Ramos (cell line): ENCODE measurements around the gene CCNY.

ENCODE experiments used
- in situ Hi-C: fragments of 300-500 bp; cut with MboI; formaldehyde crosslinking; loops from one replicate; pipeline ENCODE4 v1.14.3; 2022; ENCODE audit warnings: low sequenced_read_pairs; ENCODE audit not compliant: unreplicated experiment

Gene CCNY

GRCh38 chr10:35423505-35424306 lies 87.4 kb downstream of the CCNY start:
- in situ Hi-C loops: no loop called here

DNA sequence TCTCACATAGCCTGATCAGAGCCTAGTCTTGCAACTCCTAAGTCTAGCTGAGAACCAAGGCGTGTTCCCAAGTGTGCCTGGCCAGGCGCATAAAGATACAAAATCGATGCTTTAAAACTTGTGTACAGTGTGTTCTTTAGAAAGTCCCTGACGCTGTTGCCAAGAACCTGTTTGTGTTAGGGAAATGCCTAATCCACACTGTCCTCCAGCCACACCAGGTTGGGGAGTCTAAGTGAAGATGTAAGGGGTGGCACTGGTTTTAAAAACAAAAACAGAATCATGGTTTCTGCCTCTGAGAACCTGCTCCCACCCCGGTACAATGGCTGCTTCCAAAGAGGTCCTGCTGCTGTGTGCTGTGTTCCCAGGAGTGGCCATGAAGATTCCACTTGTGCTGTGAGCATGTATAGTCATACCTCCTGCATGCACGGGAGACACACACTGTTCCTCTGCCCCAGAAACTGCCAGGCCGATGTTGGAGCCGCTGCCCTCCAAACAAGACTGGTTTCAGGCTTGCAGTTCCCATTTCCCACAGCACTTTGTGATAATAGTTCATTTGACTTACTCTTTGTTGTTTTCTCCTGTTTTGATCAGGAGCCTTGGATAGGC lies 88.5 kb downstream of the CCNY start:
- in situ Hi-C loops: no loop called here

- in situ Hi-C loops: no loop called here
Observed at GRCh38 chr10:35425595-35425994, 89.3 kb downstream of the CCNY start.

GRCh38 chr10:35426657-35427056 lies 90.3 kb downstream of the CCNY start:
- in situ Hi-C loops: no loop called here

DNA sequence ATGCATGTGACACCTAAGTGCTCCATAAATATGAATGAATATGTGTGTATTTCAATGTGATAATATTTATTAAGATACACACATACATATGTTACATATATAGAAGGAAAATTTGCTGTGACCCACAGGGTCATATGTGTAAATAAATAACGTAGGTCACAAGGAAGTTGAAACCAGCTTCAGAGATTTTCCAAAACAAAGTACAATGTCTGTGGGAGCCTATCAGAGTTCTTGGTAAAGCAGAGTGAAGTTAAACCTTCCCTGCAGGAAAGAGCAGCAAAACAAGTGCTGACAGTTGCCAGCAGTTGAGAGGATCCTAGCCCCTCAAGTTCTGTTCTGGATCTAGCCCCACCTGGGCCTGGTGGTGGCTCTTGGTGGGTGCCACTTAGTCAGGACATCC lies 91.2 kb downstream of the CCNY start:
- in situ Hi-C loops: no loop called here

- in situ Hi-C loops: no loop called here
Observed at GRCh38 chr10:35428521-35428920, 92.2 kb downstream of the CCNY start.

- in situ Hi-C loops: no loop called here
Observed at GRCh38 chr10:35432781-35433338, 96.6 kb downstream of the CCNY start.

DNA sequence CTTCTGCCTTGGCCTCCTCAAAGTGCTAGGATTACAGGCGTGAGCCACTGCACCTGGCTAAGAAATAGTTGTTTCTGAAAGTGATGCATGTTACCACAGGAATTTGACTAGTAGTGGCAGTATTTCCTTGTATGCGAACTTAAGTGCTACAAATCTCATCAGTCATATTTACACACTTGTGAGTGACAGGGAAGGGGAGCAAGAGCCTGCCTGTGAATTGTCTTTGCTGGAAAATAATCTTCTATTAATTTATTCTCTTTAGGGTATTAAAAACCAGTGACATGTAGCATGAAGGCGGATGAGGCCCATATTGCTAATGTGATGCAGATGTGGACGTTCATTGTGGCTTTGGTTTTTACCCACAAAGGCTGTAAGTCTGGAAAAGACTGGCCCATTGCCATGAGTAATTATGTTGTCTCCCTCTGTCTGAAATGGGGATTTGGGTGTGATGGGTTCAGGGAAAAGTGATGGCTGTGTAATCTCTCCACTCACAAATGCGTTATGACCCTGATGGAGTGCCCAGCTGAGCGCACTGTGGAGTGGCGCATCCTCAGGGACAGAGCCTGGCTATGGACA lies 97.6 kb downstream of the CCNY start:
- in situ Hi-C loops: no loop called here

DNA sequence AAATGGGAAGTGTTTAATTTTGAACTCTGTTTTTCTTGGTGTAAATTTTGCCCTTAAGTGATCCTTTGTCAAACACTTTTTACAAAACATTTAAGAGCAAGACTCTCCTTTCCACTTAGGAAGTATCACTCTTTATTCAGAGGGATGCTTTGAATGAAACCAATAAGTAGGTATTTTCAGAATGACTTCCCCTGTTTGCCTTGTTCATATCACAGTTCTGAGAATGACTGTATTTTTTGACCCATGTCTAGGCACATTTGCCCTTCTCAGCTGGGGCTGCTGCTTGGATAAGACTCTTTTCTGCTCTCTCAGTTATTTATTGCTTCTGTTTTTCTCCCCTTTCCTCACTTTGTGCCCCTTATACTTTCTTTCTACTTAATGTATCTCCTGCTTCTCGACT lies 98.2 kb downstream of the CCNY start:
- in situ Hi-C loops: no loop called here

DNA sequence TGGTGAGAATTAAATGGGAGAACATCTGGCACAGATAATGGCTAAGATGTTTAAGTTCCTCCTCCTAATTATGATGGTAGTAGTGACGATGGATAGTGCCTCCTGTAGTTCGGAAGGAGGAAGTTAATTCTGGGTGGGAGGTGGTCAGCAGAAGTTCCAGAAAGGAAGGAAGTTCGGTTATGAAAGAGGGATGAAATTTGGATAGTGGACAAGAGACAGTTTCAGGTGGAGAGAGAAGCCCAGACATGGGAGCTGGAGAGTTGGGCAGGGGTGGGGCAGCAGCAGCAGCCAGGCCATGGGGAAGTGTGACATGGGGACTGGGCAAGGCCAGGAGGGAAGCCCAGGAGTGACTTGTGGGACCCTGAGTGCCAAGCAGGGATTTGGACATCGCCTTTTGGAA lies 99.5 kb downstream of the CCNY start:
- in situ Hi-C loops: no loop called here

DNA sequence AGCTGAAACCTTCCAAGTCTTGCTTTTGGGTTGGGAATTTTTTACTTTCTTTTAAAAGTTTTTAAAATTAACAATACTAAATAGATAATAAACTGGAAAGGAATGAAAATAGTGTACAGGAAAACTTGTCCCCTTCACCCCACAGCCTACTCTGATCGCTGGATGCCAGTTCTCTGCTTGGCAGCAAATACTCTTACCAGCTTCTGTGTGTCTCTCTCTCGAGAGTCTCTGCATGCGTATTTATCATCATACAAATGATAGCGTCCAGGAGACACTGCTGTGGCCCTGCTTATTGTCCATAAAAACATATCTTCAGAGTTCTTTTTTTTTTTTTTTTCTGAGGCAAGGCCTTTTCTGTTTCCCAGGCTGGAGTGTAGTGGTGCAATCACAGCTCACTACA lies 101.5 kb downstream of the CCNY start:
- in situ Hi-C loops: no loop called here

GRCh38 chr10:35438718-35439571 lies 102.6 kb downstream of the CCNY start:
- in situ Hi-C loops: no loop called here

DNA sequence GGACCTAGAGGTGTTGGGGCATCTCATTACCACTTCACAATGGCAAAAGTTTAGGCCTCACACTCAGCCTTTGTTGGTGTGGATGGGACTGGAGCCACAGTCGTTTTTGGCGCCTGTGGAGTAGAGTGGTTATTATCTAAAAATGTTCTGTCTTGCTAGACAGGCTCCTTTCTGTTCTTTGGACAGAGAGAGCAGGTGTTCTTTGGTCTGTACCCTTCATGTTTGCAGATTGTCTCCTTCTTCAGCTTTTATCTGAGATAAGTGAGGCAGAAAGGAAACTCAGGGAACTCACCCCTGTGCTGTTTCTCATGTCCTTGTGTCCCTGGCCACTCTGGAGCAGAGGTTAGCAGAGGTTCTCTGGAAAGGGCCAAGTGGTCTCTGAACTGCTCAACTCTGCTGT lies 103.7 kb downstream of the CCNY start:
- in situ Hi-C loops: no loop called here

GRCh38 chr10:35442028-35442427 lies 105.7 kb downstream of the CCNY start:
- in situ Hi-C loops: no loop called here

DNA sequence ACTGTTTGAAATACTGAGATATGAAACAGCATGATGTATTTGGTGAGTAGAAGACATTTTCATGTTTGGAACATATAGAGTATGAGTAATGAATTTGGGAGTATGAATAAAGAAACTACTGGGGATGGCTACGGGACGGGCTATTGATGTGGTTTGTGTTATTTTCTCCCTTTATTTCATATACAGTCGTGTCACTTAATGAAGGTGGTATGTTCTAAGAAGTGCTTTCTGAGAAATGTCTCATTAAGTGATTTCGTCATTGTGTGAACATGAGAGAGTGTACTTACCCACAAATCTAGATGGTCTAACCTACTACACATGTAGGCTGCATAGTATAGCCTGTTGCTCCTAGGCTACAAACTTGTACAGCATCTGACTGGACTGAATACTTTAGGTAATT lies 106.3 kb downstream of the CCNY start:
- in situ Hi-C loops: no loop called here

- in situ Hi-C loops: no loop called here
Observed at GRCh38 chr10:35443858-35444257, 107.5 kb downstream of the CCNY start.

- in situ Hi-C loops: no loop called here
Observed at GRCh38 chr10:35445150-35445884, 109.0 kb downstream of the CCNY start.

- in situ Hi-C loops: no loop called here
Observed at GRCh38 chr10:35446439-35446838, 110.1 kb downstream of the CCNY start.

DNA sequence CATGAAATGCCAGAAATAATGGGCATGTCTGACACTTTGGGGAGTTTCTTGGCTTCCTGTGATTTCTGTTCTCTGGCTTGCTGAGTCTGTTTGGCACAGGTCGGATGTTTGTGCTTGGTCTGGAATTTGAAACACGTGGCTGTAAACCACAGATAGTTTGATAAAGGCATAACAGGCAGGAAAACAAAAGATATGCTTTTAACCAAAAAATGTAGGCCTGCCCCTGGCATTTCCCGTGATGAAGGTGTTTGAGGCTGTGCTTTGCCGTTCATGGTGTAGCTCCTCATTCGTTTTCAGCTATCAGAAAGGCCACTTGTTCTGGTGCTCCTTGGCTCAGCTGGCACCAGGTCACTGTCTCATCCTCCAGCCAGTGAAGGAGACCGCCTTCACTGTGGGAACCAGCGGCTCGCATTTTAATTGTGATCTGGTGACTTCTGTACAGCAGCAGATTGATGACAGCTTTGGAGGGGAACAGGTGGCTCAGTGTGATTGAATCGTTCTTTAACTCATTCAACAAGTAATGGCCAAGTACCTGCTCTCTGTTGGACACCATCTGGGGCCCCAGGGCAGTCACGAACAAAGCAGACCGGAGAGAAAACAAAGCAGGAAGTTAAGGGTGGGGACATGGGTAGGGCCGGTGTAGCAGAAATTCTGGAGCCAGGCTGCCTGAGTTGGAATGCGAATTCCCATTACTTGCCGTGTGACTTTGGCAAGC lies 111.5 kb downstream of the CCNY start:
- in situ Hi-C loops: no loop called here
